Measurements from ENCODE around the gene JUNB.

The JUNB gene

GRCh38 chr19:12779162-12779993, 11.9 kb upstream of the JUNB start:
- peaks cover 15 to 26% of the 10 kb centered on the region in 2 donors for H3K4me1 Mint-ChIP-seq (ENCODE audit: low read depth in 2 of 2)
- DNase-seq, result no peak
- H3K27me3 Mint-ChIP-seq, result no peaks in the 10 kb centered on the region
- no peaks in the 10 kb centered on the region for H3K9me3 Mint-ChIP-seq
- peaks cover 12% of the 10 kb centered on the region for H3K36me3 Mint-ChIP-seq (ENCODE audit: insufficient read depth)
- H3K4me3 Mint-ChIP-seq, result peak overlapping the region; percentile 42 to 84
- no peak for ATAC-seq (replicated peaks)
- peak overlapping the region in 1 of 2 donors; percentile 87 for H3K27ac Mint-ChIP-seq

- peaks cover 15 to 24% of the 10 kb centered on the region in 2 donors for H3K4me1 Mint-ChIP-seq (ENCODE audit: low read depth in 2 of 2)
- H3K27me3 Mint-ChIP-seq, result no peaks in the 10 kb centered on the region
- H3K4me3 Mint-ChIP-seq, result peak overlapping the region; percentile 65 to 79
- peak overlapping the region in 1 of 2 donors; percentile 88 for H3K27ac Mint-ChIP-seq
- DNase-seq (no peak), ATAC-seq (replicated peaks) (peak; percentile 72)
- peaks cover 11% of the 10 kb centered on the region for H3K36me3 Mint-ChIP-seq (ENCODE audit: insufficient read depth)
- H3K9me3 Mint-ChIP-seq, result no peaks in the 10 kb centered on the region
Observed at GRCh38 chr19:12782174-12782423, 9.2 kb upstream of the JUNB start.

GRCh38 chr19:12782424-12783290, 8.6 kb upstream of the JUNB start:
- ATAC-seq (replicated peaks), result no peak
- Mint-ChIP-seq H3K4me3 (peak overlapping the region; percentile 65 to 79), H3K9me3 (no peaks in the 10 kb centered on the region), H3K27ac (peak overlapping the region in 1 of 2 donors; percentile 88), H3K36me3 (ENCODE audit: insufficient read depth) (peaks cover 6% of the 10 kb centered on the region), H3K4me1 (ENCODE audit: low read depth in 2 of 2) (peaks cover 15 to 22% of the 10 kb centered on the region in 2 donors), H3K27me3 (no peaks in the 10 kb centered on the region)
- DNase-seq, result peak; percentile 90 to 91 (median 91)

- peak overlapping the region; percentile 40 to 65 for H3K4me3 Mint-ChIP-seq
- DNase-seq, result no peak
- H3K27me3 Mint-ChIP-seq, result no peaks in the 10 kb centered on the region
- H3K27ac Mint-ChIP-seq, result no peak overlapping the region
- no peaks in the 10 kb centered on the region for H3K9me3 Mint-ChIP-seq
- peaks cover 6% of the 10 kb centered on the region for H3K36me3 Mint-ChIP-seq (ENCODE audit: insufficient read depth)
- peaks cover 12 to 19% of the 10 kb centered on the region in 2 donors for H3K4me1 Mint-ChIP-seq (ENCODE audit: low read depth in 2 of 2)
- ATAC-seq (replicated peaks), result no peak
Observed at GRCh38 chr19:12783291-12783848, 7.9 kb upstream of the JUNB start.

- DNase-seq (no peak), ATAC-seq (replicated peaks) (no peak)
- peaks cover 12 to 16% of the 10 kb centered on the region in 2 donors for H3K4me1 Mint-ChIP-seq (ENCODE audit: low read depth in 2 of 2)
- H3K4me3 Mint-ChIP-seq, result peak overlapping the region; percentile 40 to 65
- no peak overlapping the region for H3K27ac Mint-ChIP-seq
- H3K27me3 Mint-ChIP-seq, result no peaks in the 10 kb centered on the region
- peaks cover 8% of the 10 kb centered on the region for H3K36me3 Mint-ChIP-seq (ENCODE audit: insufficient read depth)
- H3K9me3 Mint-ChIP-seq, result no peaks in the 10 kb centered on the region
Observed at GRCh38 chr19:12783849-12784393, 7.4 kb upstream of the JUNB start.

- Mint-ChIP-seq H3K36me3 (ENCODE audit: insufficient read depth) (peaks cover 11% of the 10 kb centered on the region), H3K4me1 (ENCODE audit: low read depth in 2 of 2) (peaks cover 16 to 17% of the 10 kb centered on the region in 2 donors), H3K27ac (no peak overlapping the region), H3K4me3 (no peak overlapping the region), H3K9me3 (no peaks in the 10 kb centered on the region), H3K27me3 (no peaks in the 10 kb centered on the region)
- DNase-seq, result no peak
- peak; percentile 10 for ATAC-seq (replicated peaks)
Observed at GRCh38 chr19:12784394-12784870, 6.9 kb upstream of the JUNB start.

GRCh38 chr19:12784871-12785430, 6.3 kb upstream of the JUNB start:
- H3K9me3 Mint-ChIP-seq, result no peaks in the 10 kb centered on the region
- H3K4me1 Mint-ChIP-seq (ENCODE audit: low read depth in 2 of 2), result peaks cover 16% of the 10 kb centered on the region in 2 donors
- H3K27me3 Mint-ChIP-seq, result no peaks in the 10 kb centered on the region
- ATAC-seq (replicated peaks), result peak; percentile 13
- DNase-seq, result peak; percentile 58 to 65 (median 64)
- H3K36me3 Mint-ChIP-seq (ENCODE audit: insufficient read depth), result peaks cover 13% of the 10 kb centered on the region
- H3K4me3 Mint-ChIP-seq, result no peak overlapping the region
- H3K27ac Mint-ChIP-seq, result no peak overlapping the region

GRCh38 chr19:12785431-12786031, 5.8 kb upstream of the JUNB start:
- H3K4me3 Mint-ChIP-seq, result no peak overlapping the region
- ATAC-seq (replicated peaks) (no peak), DNase-seq (no peak)
- H3K4me1 Mint-ChIP-seq (ENCODE audit: low read depth in 2 of 2), result peaks cover 19 to 22% of the 10 kb centered on the region in 2 donors
- H3K9me3 Mint-ChIP-seq, result no peaks in the 10 kb centered on the region
- no peak overlapping the region for H3K27ac Mint-ChIP-seq
- no peaks in the 10 kb centered on the region for H3K27me3 Mint-ChIP-seq
- peaks cover 19% of the 10 kb centered on the region for H3K36me3 Mint-ChIP-seq (ENCODE audit: insufficient read depth)

- ATAC-seq (replicated peaks) (no peak), DNase-seq (no peak)
- Mint-ChIP-seq H3K4me1 (ENCODE audit: low read depth in 2 of 2) (peaks cover 25 to 29% of the 10 kb centered on the region in 2 donors), H3K4me3 (no peak overlapping the region), H3K27me3 (no peaks in the 10 kb centered on the region), H3K27ac (no peak overlapping the region), H3K9me3 (no peaks in the 10 kb centered on the region), H3K36me3 (ENCODE audit: insufficient read depth) (peaks cover 27% of the 10 kb centered on the region)
Observed at GRCh38 chr19:12786141-12786870, 5.0 kb upstream of the JUNB start.

GRCh38 chr19:12786952-12787351, 4.3 kb upstream of the JUNB start:
- ATAC-seq (replicated peaks) (no peak), DNase-seq (no peak)

GRCh38 chr19:12787458-12787857, 3.8 kb upstream of the JUNB start:
- no peak for DNase-seq
- Mint-ChIP-seq H3K27me3 (no peaks in the 10 kb centered on the region), H3K4me1 (ENCODE audit: low read depth in 2 of 2) (peaks cover 18 to 23% of the 10 kb centered on the region in 2 donors), H3K4me3 (no peak overlapping the region), H3K9me3 (no peaks in the 10 kb centered on the region), H3K36me3 (ENCODE audit: insufficient read depth) (peaks cover 33% of the 10 kb centered on the region), H3K27ac (no peak overlapping the region)
- ATAC-seq (replicated peaks), result no peak

More at GRCh38 chr19:12786952-12787351, 4.3 kb upstream of the JUNB start:
- H3K27me3 Mint-ChIP-seq, result no peaks in the 10 kb centered on the region
- peaks cover 31% of the 10 kb centered on the region for H3K36me3 Mint-ChIP-seq (ENCODE audit: insufficient read depth)
- H3K4me1 Mint-ChIP-seq (ENCODE audit: low read depth in 2 of 2), result peaks cover 21 to 24% of the 10 kb centered on the region in 2 donors
- no peak overlapping the region for H3K4me3 Mint-ChIP-seq
- H3K27ac Mint-ChIP-seq, result no peak overlapping the region
- H3K9me3 Mint-ChIP-seq, result no peaks in the 10 kb centered on the region

- no peaks in the 10 kb centered on the region for H3K9me3 Mint-ChIP-seq
- peaks cover 40% of the 10 kb centered on the region for H3K36me3 Mint-ChIP-seq (ENCODE audit: insufficient read depth)
- H3K27ac Mint-ChIP-seq, result peak overlapping the region; percentile 90 to 94
- ATAC-seq (replicated peaks), result no peak
- no peak for DNase-seq
- H3K4me1 Mint-ChIP-seq (ENCODE audit: low read depth in 2 of 2), result peaks cover 20 to 23% of the 10 kb centered on the region in 2 donors
- H3K27me3 Mint-ChIP-seq, result no peaks in the 10 kb centered on the region
- peak overlapping the region in 1 of 2 donors; percentile 78 for H3K4me3 Mint-ChIP-seq
Observed at GRCh38 chr19:12788042-12788681, 3.1 kb upstream of the JUNB start.

All from effector memory CD8-positive, alpha-beta T cell (primary cell).